HEK293T (cell line): ENCODE data around the gene TBL1X.

ENCODE experiments used
- ELF4 ChIP-seq: fragments of 450-650 bp; IDR thresholded peaks from 2 replicates; pipeline ENCODE4 v1.6.1; 2017; ENCODE audit warnings: antibody characterized with exemption
- FOXK2 ChIP-seq: fragments of 450-650 bp; IDR thresholded peaks from 2 replicates; pipeline ENCODE4 v1.6.1; 2016; ENCODE audit warnings: mild to moderate bottlenecking
- FOXM1 ChIP-seq: fragments of 450-650 bp; IDR thresholded peaks from 2 replicates; pipeline ENCODE4 v1.6.1; 2017; ENCODE audit warnings: mild to moderate bottlenecking, borderline replicate concordance
- L3MBTL2 ChIP-seq: fragments of 450-650 bp; conservative IDR thresholded peaks from 2 replicates; pipeline ENCODE4 v1.6.1; 2016; ENCODE audit warnings: mild to moderate bottlenecking

DNA sequence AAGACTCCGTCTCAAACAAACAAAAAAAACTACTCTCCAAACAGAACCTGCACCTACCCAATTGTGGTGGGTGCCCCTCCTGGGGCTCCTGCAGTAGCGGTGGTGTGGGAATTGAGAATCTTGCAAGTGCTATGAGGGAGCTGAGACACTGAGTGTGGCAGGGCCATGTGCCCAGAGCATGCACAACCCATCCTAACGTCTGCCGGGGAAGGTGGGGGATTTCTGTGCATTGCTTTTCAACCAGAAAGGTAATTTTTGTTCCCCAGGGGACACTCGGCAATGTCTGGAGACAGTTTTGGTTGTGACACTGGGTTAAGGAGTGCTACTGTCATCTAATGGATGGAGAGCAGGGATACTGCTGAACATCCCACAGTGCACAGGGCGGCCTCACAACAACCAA is 35.7 kb downstream of the TBL1X start:
- no peak for TF ChIP-seq FOXM1
- no peak for TF ChIP-seq FOXK2
- no peak for TF ChIP-seq L3MBTL2
- TF ChIP-seq ELF4 = no peak
